Activated CD4-positive, alpha-beta T cell treated with anti-CD3 and anti-CD28 coated beads for 4 hours (primary cell): ENCODE data around the gene XAB2.

Experiments used
- DNase-seq, 2 donors: peaks; one replicate each; pipeline ENCODE4 v3.0.0-alpha.2; 2020

Gene XAB2

GRCh38 chr19:7575434-7576040 is 53.8 kb downstream of the XAB2 start:
- DNase-seq = no peak

DNA sequence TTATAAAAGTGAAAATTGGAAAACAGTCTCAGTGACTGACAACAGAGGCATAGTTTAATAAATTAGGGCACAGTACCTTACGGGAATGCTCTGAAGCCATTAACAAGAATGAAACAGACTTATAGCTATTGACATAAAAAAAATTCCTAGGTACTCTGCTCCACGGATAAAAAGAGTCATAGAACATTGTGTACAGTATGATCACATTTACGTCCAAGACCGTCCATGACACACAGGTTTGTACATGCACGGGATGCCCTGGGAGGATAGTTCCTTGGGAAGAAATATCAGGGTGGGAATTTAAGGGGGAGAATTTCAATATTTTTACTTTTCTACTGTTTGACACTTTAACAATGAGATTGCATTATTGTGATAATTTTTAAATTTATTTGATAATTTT is 58.6 kb downstream of the XAB2 start:
- DNase-seq = no peak
